Islet of Langerhans (tissue), 1 donor: ENCODE measurements around the gene NUBP1.

Source experiments
- FAIRE-seq: peaks from one replicate; lab custom pipeline; 2011; peaks lifted over from hg19 to GRCh38; lab: Jason Lieb, UNC

NUBP1 gene

DNA sequence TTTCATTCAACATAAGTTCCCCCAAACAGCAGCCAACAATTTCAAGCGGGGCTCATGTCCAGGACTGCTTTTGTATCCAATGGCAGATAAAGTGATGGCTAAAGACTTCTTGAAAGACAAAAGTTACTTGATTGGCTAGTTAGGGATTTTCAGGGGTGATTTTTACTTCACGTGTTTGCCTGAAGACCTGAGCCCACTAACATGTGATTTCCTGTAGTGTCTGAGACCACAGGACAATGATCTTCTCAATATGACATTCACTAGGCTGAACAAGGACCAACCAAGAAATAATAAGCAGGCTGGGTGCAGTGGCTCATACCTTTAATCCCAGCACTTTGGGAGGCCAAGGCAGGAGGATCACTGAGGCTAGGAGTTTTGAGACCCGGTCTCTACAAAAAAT lies 64.6 kb downstream of the NUBP1 start:
- FAIRE-seq: no peak

GRCh38 chr16:10808850-10809249 lies 65.2 kb downstream of the NUBP1 start:
- no peak for FAIRE-seq

DNA sequence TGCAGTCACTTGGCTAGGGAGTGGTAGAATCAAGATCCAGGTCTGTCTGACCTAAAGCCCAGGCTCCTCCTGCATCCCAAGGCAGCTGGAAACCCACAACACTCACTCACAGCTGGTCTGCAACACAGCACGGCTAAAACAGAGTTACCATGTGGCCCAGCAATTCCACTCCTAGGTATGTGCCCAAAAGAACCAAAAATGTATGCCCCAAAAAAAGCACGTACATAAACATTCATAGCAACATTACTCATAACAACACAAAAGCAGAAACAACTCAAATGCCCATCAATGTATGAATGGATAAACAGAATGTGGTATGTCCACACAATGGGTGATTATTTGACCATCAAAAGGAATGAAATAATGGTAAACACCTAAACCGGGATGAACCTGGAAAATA lies 66.1 kb downstream of the NUBP1 start:
- no peak for FAIRE-seq

DNA sequence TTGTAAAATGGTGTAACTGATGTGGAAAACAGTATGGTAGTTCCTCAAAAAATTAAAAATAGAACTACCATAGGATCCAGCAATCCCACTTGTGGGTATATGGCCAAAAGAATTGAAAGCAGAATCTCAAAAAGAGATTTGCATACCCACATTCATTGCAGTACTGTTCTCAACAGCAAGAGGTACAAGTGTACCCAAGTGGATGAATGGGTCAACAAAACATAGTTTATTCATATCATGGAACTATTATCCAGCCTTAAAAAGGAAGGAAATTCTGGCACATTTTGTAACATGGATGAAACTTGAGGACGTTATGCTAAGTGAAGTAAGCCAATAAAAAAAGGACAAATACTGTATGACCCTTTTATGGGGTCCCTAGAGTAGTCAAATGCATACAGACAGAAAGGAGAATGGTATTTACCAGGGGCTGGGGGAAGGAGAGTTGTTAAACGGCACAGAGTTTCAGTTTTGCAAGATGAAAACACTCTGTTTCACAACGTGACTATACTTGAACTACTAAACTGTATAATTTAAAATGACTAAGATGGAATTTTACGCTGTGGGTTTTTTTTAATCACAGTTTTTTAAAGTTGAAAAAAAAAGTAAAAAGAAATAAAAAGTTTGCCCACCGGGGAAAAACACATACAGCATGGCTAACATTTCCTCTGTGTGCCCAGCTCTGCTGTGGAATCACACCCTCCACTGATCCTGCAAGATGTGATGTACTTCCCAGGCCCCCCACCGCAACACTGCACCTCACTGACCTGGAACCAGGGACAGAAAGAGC lies 68.9 kb downstream of the NUBP1 start:
- no peak for FAIRE-seq

DNA sequence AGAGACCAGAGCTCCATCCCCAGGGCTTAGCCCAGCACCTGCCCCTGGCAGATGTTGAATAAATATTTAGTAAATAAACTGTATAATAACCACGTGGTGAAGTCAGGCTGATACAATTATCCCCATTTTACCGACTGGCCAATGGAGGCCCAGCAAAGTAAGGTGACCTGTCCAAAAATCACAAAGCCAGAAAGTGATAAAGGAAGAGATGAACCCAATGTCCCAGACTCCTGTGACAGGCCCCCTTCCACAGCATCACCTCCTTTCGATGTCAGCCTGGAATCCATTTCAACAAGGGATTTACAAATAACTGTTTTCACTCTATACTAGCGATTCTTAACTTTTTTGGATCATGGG lies 69.4 kb downstream of the NUBP1 start:
- FAIRE-seq: no peak

DNA sequence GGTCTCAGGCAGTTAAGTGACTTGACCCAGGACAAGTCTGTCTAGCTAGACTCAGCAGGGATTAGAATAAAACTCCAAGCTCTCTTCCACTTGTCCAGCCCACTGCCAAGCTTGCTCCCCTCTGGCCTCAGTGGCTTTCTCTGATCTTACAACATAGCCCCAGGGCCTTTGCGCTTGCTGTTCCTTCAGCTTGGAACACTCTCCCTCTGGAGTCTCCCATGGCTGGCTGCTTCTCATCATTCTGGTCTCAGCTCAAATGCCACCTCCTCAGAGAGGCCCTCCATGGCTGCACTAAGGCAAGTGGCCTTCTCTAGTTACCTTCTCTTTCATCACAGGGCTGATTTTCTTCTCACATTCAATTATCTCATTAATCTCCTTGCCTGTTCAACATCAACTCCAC lies 73.9 kb downstream of the NUBP1 start:
- no peak for FAIRE-seq

DNA sequence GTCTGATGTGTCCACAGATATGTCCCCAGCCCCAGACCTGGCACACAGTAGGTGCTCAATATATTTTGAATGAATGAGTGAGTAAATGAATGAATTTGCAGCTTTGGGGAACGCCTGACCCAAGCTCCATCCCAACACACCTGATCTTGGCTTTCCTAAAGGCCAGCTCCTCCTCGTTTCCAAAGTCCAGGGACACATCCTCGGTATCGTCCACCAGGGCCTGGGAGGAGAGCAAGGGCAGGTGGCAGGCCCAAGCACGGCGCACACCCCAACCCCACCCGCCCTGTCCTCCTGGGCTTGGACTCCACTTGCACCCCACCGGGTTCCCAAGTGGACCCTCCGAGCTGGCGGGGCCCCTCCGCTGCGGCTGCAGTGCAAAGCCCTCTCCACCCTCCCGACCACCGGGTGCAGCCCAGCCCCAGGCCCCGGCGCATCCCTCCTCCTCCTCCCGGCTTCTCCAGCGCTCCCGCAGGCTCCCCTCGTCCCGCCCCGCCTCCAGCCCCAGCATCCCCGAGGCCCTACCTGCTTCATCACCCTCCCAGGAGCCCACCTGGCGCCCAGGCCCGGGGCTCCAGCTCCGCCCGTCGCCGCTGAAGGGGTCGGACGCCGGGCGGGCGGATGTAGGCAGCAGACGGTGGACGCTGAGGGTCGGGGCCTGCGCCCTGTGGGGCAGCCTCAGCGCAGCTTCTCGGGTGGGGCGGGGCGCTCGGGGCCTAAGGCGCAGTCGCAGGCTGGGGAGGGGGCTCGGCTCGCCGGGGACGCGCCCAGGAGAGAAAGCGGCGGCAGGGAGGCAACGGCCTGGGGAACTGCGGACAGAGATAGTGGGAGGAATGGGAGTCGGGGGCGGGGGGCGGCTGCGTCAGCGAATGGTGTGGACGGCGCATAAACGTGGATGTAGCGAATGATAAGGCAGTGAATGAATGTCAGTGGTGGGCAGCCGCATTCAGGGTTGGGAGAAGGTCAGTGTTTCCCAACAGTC lies 74.6 kb downstream of the NUBP1 start, which contains the start of gene TVP23A:
TSS of gene TVP23A (minus strand) at position 832 of the 979 bp plus-strand sequence. CDS start at position 531, 301 bp downstream.
- no peak for FAIRE-seq
